Measurements from ENCODE around the gene CAND2. TPM values are rescaled to one million over a fixed set of nuclear protein-coding genes. Genes with fewer than 3 reads are reported as not detected.
"Not testable (repeated sequence)": the region's sequence is repeated elsewhere in the genome, so short reads cannot be mapped to it uniquely, and the experiment has no call there.

Gene CAND2
- polyA plus RNA-seq, 1 of the 3 experiments (the other 2 are of a cell fraction): 1.5 TPM

DNA sequence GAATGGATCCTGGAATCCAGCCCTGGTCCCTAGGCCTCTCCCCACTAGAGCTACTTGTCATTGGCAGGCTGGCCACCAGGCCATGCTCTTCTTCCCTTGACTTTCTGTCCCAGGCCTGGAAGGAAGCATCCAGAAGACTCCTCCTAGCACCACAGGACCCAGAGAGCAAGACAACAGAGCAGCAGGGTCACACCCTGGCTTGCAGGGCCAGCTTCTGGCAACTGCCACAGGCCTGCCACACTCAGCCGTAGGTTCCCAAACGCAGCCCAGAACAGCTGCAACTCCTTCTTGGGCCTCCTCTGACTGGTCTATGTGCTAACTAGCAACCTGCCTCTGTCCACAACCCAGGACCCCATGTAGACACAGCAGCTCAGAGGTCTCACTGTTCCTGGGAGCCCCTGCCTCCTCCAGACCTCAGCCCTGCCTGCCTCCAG is 81.7 kb downstream of the CAND2 start:
- no peak overlapping the region for H3K27ac ChIP-seq (ENCODE audit: low read depth in 2 of 2, low read length in 1 of 2)
- H4K20me1 ChIP-seq (ENCODE audit: insufficient read depth): no peaks in the 10 kb centered on the region
- no peak for DNase-seq
- H3K9me3 ChIP-seq: no peaks in the 10 kb centered on the region
- peaks cover 0 to 10% of the 10 kb centered on the region in 2 experiments; a peak in 1 of 4 replicates for H3K4me1 ChIP-seq (ENCODE audit: control insufficient read depth in 1 of 2, insufficient read depth in 2 of 2, low read depth in 1 of 2, low read length in 1 of 2)
- ChIA-PET POLR2A (no interaction called here), CTCF (interaction anchor here (0.6 to 9.4 kb wide), 7 partner anchors 9 to 117 kb away, joined by 3 to 120 read pairs (median 3); partner anchors contain the start of gene RPL32)
- H3K9me2 ChIP-seq: no peaks in the 10 kb centered on the region
- no peaks in the 10 kb centered on the region; the same call in 1 of the 2 replicates for H3K27me3 ChIP-seq (ENCODE audit: insufficient read depth)
- H3F3A ChIP-seq (replicated peaks; ENCODE audit: insufficient read depth): no peaks in the 10 kb centered on the region
- TF ChIP-seq ZBTB33 (IDR thresholded peaks at IDR 0.05; ENCODE audit: borderline replicate concordance, low read depth): no peak
- TF ChIP-seq YY1 (IDR thresholded peaks at IDR 0.05; ENCODE audit: low read depth): no peak
- TF ChIP-seq TAF1 (IDR thresholded peaks at IDR 0.05; ENCODE audit: borderline replicate concordance, low read depth, low read length): no peak
- no peak overlapping the region for H2AFZ ChIP-seq (ENCODE audit: low read depth)
- H3K4me3 ChIP-seq (ENCODE audit: low read depth in 2 of 2, low read length in 1 of 2): no peak overlapping the region
- H3K4me2 ChIP-seq: no peak overlapping the region
- no peak overlapping the region for H3K9ac ChIP-seq
- 60% methylated on average over 2 of the region's 2 CpGs for WGBS (ENCODE audit: low lambda C conversion rate)
- no peaks in the 10 kb centered on the region for H3K36me3 ChIP-seq (replicated peaks in 1 of 2; ENCODE audit: control insufficient read depth in 1 of 2, insufficient read depth in 2 of 2, low read length in 1 of 2)
- no peaks in the 10 kb centered on the region for H3K79me2 ChIP-seq (ENCODE audit: insufficient read depth)

GRCh38 chr3:12878758-12879157 is 82.3 kb downstream of the CAND2 start:
- H3K4me2 ChIP-seq; H2AFZ ChIP-seq (ENCODE audit: low read depth); H3K4me1 ChIP-seq (ENCODE audit: control insufficient read depth in 1 of 2, insufficient read depth in 2 of 2, low read depth in 1 of 2, low read length in 1 of 2); H3K9ac ChIP-seq; H3K9me2 ChIP-seq; H3K27me3 ChIP-seq (ENCODE audit: insufficient read depth); DNase-seq; H3K4me3 ChIP-seq (ENCODE audit: low read depth in 2 of 2, low read length in 1 of 2); H3K27ac ChIP-seq (ENCODE audit: low read depth in 2 of 2, low read length in 1 of 2); POLR2A ChIA-PET; H4K20me1 ChIP-seq (ENCODE audit: insufficient read depth); H3K9me3 ChIP-seq; H3F3A ChIP-seq (replicated peaks; ENCODE audit: insufficient read depth); H3K79me2 ChIP-seq (ENCODE audit: insufficient read depth); H3K36me3 ChIP-seq (replicated peaks in 1 of 2; ENCODE audit: control insufficient read depth in 1 of 2, insufficient read depth in 2 of 2, low read length in 1 of 2): not testable (repeated sequence)
- CTCF ChIA-PET: interaction anchor here (0.6 to 9.4 kb wide), 3 partner anchors 11 to 37 kb away, joined by 3 to 120 read pairs (median 4); partner anchors contain the start of gene RPL32
- WGBS (ENCODE audit: low lambda C conversion rate): 33% methylated on average over 2 of the region's 2 CpGs

DNA sequence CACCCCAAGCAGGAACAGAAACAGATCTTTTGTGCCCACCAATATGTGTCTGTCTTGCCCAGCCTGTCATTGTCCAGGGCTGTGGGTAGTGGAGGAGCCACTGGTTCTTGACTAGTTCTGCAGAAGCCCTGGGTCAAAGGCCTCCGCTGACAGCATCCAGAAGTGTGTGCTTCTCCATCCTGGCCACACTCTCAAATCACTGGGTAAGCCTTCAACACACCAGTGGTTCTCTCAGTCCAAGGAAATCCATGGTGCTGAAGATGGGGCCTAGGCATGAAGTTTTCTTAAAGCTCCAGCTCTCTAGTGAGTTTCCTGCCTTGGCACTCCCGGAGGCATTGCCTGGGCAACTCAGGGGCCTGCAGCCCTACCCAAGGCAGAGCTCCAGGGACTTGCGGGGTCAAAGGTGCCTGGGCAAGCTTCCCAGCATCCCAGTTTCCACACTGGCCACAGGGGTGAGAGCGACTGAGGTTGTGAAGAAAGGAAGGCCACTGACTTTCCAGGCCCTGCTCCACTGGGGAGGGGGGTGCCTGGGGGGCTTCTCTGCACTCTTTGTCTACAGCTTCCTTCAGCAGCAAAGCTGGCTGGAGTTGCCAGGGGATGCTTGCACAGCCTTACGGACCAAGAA is 82.8 kb downstream of the CAND2 start:
- Histone ChIP-seq H3K4me1 (ENCODE audit: control insufficient read depth in 1 of 2, insufficient read depth in 2 of 2, low read depth in 1 of 2, low read length in 1 of 2) (peaks cover 0 to 10% of the 10 kb centered on the region in 2 experiments; a peak in 1 of 4 replicates), H3K9me3 (no peaks in the 10 kb centered on the region), H3K9ac (no peak overlapping the region), H3K79me2 (ENCODE audit: insufficient read depth) (no peaks in the 10 kb centered on the region), H3F3A (replicated peaks; ENCODE audit: insufficient read depth) (no peaks in the 10 kb centered on the region), H3K9me2 (no peaks in the 10 kb centered on the region), H2AFZ (ENCODE audit: low read depth) (no peak overlapping the region), H3K4me2 (no peak overlapping the region), H3K4me3 (ENCODE audit: low read depth in 2 of 2, low read length in 1 of 2) (no peak overlapping the region), H3K36me3 (replicated peaks in 1 of 2; ENCODE audit: control insufficient read depth in 1 of 2, insufficient read depth in 2 of 2, low read length in 1 of 2) (no peaks in the 10 kb centered on the region), H4K20me1 (ENCODE audit: insufficient read depth) (no peaks in the 10 kb centered on the region), H3K27ac (ENCODE audit: low read depth in 2 of 2, low read length in 1 of 2) (no peak overlapping the region), H3K27me3 (ENCODE audit: insufficient read depth) (no peaks in the 10 kb centered on the region; the same call in 1 of the 2 replicates)
- no peak for DNase-seq
- ChIA-PET POLR2A (no interaction called here), CTCF (interaction anchor here (0.6 to 9.4 kb wide), 4 partner anchors 9 to 38 kb away, joined by 3 to 120 read pairs (median 4); partner anchors contain the start of gene RPL32)
- TF ChIP-seq MEF2A (IDR thresholded peaks at IDR 0.05; ENCODE audit: borderline replicate concordance, low read depth): no peak
- TF ChIP-seq, protein P1, sequence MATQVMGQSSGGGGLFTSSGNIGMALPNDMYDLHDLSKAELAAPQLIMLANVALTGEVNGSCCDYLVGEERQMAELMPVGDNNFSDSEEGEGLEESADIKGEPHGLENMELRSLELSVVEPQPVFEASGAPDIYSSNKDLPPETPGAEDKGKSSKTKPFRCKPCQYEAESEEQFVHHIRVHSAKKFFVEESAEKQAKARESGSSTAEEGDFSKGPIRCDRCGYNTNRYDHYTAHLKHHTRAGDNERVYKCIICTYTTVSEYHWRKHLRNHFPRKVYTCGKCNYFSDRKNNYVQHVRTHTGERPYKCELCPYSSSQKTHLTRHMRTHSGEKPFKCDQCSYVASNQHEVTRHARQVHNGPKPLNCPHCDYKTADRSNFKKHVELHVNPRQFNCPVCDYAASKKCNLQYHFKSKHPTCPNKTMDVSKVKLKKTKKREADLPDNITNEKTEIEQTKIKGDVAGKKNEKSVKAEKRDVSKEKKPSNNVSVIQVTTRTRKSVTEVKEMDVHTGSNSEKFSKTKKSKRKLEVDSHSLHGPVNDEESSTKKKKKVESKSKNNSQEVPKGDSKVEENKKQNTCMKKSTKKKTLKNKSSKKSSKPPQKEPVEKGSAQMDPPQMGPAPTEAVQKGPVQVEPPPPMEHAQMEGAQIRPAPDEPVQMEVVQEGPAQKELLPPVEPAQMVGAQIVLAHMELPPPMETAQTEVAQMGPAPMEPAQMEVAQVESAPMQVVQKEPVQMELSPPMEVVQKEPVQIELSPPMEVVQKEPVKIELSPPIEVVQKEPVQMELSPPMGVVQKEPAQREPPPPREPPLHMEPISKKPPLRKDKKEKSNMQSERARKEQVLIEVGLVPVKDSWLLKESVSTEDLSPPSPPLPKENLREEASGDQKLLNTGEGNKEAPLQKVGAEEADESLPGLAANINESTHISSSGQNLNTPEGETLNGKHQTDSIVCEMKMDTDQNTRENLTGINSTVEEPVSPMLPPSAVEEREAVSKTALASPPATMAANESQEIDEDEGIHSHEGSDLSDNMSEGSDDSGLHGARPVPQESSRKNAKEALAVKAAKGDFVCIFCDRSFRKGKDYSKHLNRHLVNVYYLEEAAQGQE (IDR thresholded peaks at IDR 0.05; ENCODE audit: low read depth, low read length): peak; percentile 88
- WGBS (ENCODE audit: low lambda C conversion rate): 65% methylated on average over 3 of the region's 5 CpGs

GRCh38 chr3:12881858-12882257 is 85.4 kb downstream of the CAND2 start:
- H3K27ac ChIP-seq (ENCODE audit: low read depth in 2 of 2, low read length in 1 of 2); H3K9me2 ChIP-seq; H3K4me1 ChIP-seq (ENCODE audit: control insufficient read depth in 1 of 2, insufficient read depth in 2 of 2, low read depth in 1 of 2, low read length in 1 of 2); H3K36me3 ChIP-seq (replicated peaks in 1 of 2; ENCODE audit: control insufficient read depth in 1 of 2, insufficient read depth in 2 of 2, low read length in 1 of 2); DNase-seq; H3K9ac ChIP-seq; H4K20me1 ChIP-seq (ENCODE audit: insufficient read depth); H3K79me2 ChIP-seq (ENCODE audit: insufficient read depth); H3K27me3 ChIP-seq (ENCODE audit: insufficient read depth); H3K4me2 ChIP-seq; H3K4me3 ChIP-seq (ENCODE audit: low read depth in 2 of 2, low read length in 1 of 2); POLR2A ChIA-PET; H3K9me3 ChIP-seq; H2AFZ ChIP-seq (ENCODE audit: low read depth); H3F3A ChIP-seq (replicated peaks; ENCODE audit: insufficient read depth): not testable (repeated sequence)
- 83% methylated on average over 12 of the region's 12 CpGs for WGBS (ENCODE audit: low lambda C conversion rate)
- CTCF ChIA-PET: interaction anchor here (9.4 kb wide), 1 partner anchor 8 kb away, joined by 120 read pairs; no protein-coding TSS in a partner anchor
